ENCODE measurements around the gene SEC22C. TPM values are rescaled to one million over a fixed set of nuclear protein-coding genes. Genes with fewer than 3 reads are reported as not detected.

The SEC22C gene
- total and polyA plus RNA-seq, 2 donors (not counting 1 experiment from before 2014, with no cell fraction given) = 50.8 to 86.0 TPM

- H2AFZ ChIP-seq (ENCODE audit: low read length) = no peak overlapping the region
- H3K9me3 ChIP-seq (ENCODE audit: control insufficient read depth, insufficient read depth, low read depth, low read length) = no peaks in the 10 kb centered on the region
- no peaks in the 10 kb centered on the region for H4K20me1 ChIP-seq (ENCODE audit: control insufficient read depth, extremely low read depth, insufficient read depth, low read length)
- peaks cover 8% of the 10 kb centered on the region for H3K36me3 ChIP-seq (ENCODE audit: control insufficient read depth, insufficient read depth, low read length)
- no peak overlapping the region for H3K4me2 ChIP-seq (ENCODE audit: extremely low read depth, insufficient read depth, low read length)
- H3K9ac ChIP-seq (ENCODE audit: insufficient read depth, low read length) = no peak overlapping the region
- H3K27me3 ChIP-seq (ENCODE audit: control insufficient read depth, insufficient read depth, low read length) = no peaks in the 10 kb centered on the region
- TF ChIP-seq, protein P1, sequence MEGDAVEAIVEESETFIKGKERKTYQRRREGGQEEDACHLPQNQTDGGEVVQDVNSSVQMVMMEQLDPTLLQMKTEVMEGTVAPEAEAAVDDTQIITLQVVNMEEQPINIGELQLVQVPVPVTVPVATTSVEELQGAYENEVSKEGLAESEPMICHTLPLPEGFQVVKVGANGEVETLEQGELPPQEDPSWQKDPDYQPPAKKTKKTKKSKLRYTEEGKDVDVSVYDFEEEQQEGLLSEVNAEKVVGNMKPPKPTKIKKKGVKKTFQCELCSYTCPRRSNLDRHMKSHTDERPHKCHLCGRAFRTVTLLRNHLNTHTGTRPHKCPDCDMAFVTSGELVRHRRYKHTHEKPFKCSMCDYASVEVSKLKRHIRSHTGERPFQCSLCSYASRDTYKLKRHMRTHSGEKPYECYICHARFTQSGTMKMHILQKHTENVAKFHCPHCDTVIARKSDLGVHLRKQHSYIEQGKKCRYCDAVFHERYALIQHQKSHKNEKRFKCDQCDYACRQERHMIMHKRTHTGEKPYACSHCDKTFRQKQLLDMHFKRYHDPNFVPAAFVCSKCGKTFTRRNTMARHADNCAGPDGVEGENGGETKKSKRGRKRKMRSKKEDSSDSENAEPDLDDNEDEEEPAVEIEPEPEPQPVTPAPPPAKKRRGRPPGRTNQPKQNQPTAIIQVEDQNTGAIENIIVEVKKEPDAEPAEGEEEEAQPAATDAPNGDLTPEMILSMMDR (conservative IDR thresholded peaks at IDR 0.05 in 1 of 2, IDR thresholded peaks at IDR 0.05 in 1 of 2; ENCODE audit: low read depth in 1 of 2, low read length in 2 of 2) = no peak
- TF ChIP-seq EZH2 (IDR thresholded peaks at IDR 0.05; ENCODE audit: low read length, missing control alignments) = no peak
- H3K4me1 ChIP-seq (ENCODE audit: control insufficient read depth, extremely low read depth, insufficient read depth, low read length) = no peaks in the 10 kb centered on the region
- no peak overlapping the region for H3K4me3 ChIP-seq (replicated peaks in 1 of 4; ENCODE audit: control extremely low read depth in 1 of 4, insufficient read depth in 1 of 4, low read depth in 3 of 4, low read length in 4 of 4)
- no peak overlapping the region for H3K27ac ChIP-seq (ENCODE audit: insufficient read depth, low read length)
- no peaks in the 10 kb centered on the region for H3K79me2 ChIP-seq (ENCODE audit: control insufficient read depth, insufficient read depth, low read length)
- no peak for DNase-seq (ENCODE audit: low read depth in 2 of 2)
These were observed 25.6 kb downstream of the SEC22C start for GRCh38 chr3:42556089-42556632.

DNA sequence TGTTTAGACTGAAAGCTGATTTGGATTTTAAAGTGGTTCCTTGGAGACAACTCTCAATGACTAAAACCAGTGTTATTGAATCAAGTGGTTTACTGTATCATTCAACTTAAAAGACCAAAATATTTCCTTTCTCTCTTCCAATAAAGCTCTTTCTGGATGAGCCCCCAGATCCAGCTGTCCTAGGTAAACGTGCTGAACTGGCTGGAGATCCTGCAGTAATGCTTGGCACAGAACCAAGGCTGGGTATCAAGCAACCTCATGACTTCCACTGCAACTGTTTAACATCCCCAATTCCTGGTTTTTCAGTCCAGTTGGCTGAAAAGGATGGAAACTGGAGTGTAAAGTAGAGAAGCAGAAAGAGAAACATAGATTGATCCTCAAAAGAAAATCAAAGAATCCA, 28.9 kb downstream of the SEC22C start:
- Histone ChIP-seq H3K4me1 (ENCODE audit: control insufficient read depth, extremely low read depth, insufficient read depth, low read length) (no peaks in the 10 kb centered on the region), H3K79me2 (ENCODE audit: control insufficient read depth, insufficient read depth, low read length) (no peaks in the 10 kb centered on the region), H4K20me1 (ENCODE audit: control insufficient read depth, extremely low read depth, insufficient read depth, low read length) (no peaks in the 10 kb centered on the region), H2AFZ (ENCODE audit: low read length) (no peak overlapping the region), H3K27ac (ENCODE audit: insufficient read depth, low read length) (no peak overlapping the region), H3K9me3 (ENCODE audit: control insufficient read depth, insufficient read depth, low read depth, low read length) (no peaks in the 10 kb centered on the region), H3K4me3 (replicated peaks in 1 of 4; ENCODE audit: control extremely low read depth in 1 of 4, insufficient read depth in 1 of 4, low read depth in 3 of 4, low read length in 4 of 4) (no peak overlapping the region), H3K4me2 (ENCODE audit: extremely low read depth, insufficient read depth, low read length) (no peak overlapping the region), H3K27me3 (ENCODE audit: control insufficient read depth, insufficient read depth, low read length) (no peaks in the 10 kb centered on the region), H3K36me3 (ENCODE audit: control insufficient read depth, insufficient read depth, low read length) (peaks cover 6% of the 10 kb centered on the region), H3K9ac (ENCODE audit: insufficient read depth, low read length) (no peak overlapping the region)
- no peak for DNase-seq (ENCODE audit: low read depth in 2 of 2)
- TF ChIP-seq, protein P1 (conservative IDR thresholded peaks at IDR 0.05 in 1 of 2, IDR thresholded peaks at IDR 0.05 in 1 of 2; ENCODE audit: low read depth in 1 of 2, low read length in 2 of 2) = no peak
- TF ChIP-seq EZH2 (IDR thresholded peaks at IDR 0.05; ENCODE audit: low read length, missing control alignments) = no peak

DNA sequence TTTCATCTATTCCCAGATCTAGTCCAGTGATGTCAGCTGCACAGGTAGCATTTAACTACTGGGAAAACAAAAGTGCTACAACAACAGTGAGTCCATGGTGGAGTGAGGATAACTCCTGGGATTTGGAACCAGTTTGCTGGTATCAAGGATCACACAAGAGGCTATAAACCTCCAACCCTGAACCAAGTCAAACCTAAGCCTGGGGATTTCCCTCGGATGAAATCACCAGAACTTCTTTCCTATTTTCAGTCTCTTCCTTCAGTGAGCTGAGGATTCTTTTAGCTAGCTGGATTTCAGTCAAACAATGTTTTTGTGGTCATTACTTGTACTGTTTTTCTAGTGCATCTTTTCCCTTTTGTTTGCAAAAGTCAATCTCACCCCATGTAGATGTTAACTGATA, 31.5 kb downstream of the SEC22C start:
- Histone ChIP-seq H3K4me2 (ENCODE audit: extremely low read depth, insufficient read depth, low read length) (no peak overlapping the region), H3K9me3 (ENCODE audit: control insufficient read depth, insufficient read depth, low read depth, low read length) (no peaks in the 10 kb centered on the region), H3K9ac (ENCODE audit: insufficient read depth, low read length) (no peak overlapping the region), H3K27ac (ENCODE audit: insufficient read depth, low read length) (no peak overlapping the region), H3K4me3 (replicated peaks in 1 of 4; ENCODE audit: control extremely low read depth in 1 of 4, insufficient read depth in 1 of 4, low read depth in 3 of 4, low read length in 4 of 4) (no peak overlapping the region), H3K4me1 (ENCODE audit: control insufficient read depth, extremely low read depth, insufficient read depth, low read length) (no peaks in the 10 kb centered on the region), H3K79me2 (ENCODE audit: control insufficient read depth, insufficient read depth, low read length) (no peaks in the 10 kb centered on the region), H3K27me3 (ENCODE audit: control insufficient read depth, insufficient read depth, low read length) (no peaks in the 10 kb centered on the region), H4K20me1 (ENCODE audit: control insufficient read depth, extremely low read depth, insufficient read depth, low read length) (no peaks in the 10 kb centered on the region), H3K36me3 (ENCODE audit: control insufficient read depth, insufficient read depth, low read length) (peaks cover 2% of the 10 kb centered on the region), H2AFZ (ENCODE audit: low read length) (no peak overlapping the region)
- no peak for DNase-seq (ENCODE audit: low read depth in 2 of 2)
- TF ChIP-seq, protein P1 (conservative IDR thresholded peaks at IDR 0.05 in 1 of 2, IDR thresholded peaks at IDR 0.05 in 1 of 2; ENCODE audit: low read depth in 1 of 2, low read length in 2 of 2) = no peak
- TF ChIP-seq EZH2 (IDR thresholded peaks at IDR 0.05; ENCODE audit: low read length, missing control alignments) = no peak
